ENCODE results near the gene OPCML.

OPCML gene

DNA sequence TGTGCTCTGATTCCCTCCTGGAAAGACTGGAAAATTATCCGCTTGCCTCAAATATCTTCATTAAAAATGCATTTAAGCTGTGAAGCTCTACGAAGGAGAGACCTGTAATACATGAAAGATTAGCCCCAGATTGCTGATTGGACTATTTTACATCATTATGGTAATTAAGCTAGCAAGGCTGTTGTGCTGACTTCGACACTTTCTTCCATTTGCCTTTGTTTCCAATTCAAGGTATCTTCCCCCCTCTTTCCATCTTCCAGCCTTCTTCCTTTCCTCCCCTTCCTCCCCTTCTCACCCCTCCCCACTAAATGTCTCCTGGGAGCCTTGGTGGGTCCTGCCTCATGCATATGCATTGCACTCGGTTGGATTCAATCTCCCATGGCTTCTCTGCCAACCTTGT is 710.8 kb downstream of the OPCML start:
- DNase-seq: no peak

GRCh38 chr11:132821014-132821413 is 711.3 kb downstream of the OPCML start:
- DNase-seq: no peak

DNA sequence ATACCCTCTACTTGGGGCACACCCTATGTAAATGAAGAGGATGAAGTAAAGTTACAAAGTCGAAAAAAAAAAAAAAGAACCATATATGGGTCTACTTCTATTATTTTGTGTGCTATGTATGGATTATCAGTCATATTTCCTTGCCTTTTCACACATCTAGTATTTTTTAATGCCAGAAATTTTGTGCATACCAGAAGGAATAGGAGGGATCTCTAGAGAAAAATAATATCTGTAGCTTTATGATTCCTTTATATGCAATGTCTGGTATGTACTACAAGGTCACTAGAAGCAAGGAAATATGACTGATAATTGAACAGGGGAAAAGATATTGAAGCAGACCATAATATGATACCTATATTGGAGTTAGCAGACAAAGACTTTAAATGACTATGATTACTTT is 713.4 kb downstream of the OPCML start:
- no peak for DNase-seq

GRCh38 chr11:132817387-132817786 is 714.9 kb downstream of the OPCML start:
- no peak for DNase-seq

DNA sequence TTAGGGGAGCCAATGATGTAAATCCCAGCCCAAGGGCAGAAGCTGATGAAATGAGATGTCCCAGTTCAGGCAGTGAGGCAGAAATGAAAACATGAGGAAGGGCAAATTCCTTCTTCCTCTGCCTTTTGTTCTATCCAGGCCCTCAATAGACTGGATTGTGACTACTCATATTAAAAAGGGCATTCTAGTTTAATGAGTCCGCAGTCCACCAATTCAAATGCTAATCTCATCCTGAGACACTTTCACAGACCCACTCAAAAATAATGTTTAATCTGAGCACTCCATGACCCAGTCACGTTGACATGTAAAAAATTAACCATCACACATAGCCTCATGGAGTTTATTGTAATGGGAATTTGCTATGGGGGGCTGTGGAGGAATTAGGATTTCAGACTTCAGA is 717.9 kb downstream of the OPCML start:
- DNase-seq: no peak

DNA sequence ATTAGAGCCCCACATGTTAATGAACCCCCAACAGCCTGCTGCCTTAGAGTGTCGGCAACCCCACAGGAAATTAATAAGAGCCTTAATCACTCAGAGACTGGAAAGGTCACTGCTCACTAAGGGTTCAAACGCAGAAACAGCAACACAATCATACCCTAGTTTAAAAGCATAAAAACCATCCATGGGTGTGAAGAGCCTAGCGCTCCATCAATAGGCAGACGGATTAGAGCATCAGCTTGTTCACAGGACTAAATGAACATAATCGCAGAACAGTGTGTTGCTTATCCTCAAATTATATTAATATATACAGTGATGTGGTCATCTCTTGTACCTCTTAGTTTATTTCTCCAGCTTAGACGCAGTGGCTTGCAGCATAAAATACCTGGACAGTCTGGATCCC is 720.7 kb downstream of the OPCML start:
- no peak for DNase-seq

DNA sequence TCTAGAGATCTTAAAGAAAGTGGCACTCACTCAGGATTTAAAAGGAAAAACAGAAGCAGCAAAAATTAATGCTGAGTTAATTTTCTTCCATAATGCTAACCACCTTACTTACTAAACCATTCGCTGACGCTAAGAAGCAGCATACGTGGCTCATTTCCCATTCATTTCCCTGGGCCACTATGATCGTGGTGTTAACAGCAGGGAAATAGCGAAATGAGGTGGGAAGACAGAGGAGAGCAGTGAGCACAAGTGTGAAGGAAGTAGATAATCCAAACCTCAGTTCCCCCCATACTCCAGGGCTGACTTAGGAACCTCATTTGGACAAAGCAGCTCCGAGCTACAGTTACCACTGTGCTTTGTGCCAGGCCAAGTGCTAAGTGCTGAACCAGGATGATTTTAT is 723.2 kb downstream of the OPCML start:
- no peak for DNase-seq

GRCh38 chr11:132804258-132804657 is 728.0 kb downstream of the OPCML start:
- DNase-seq: no peak

- DNase-seq: no peak
These were observed 728.9 kb downstream of the OPCML start for GRCh38 chr11:132803436-132803835.

DNA sequence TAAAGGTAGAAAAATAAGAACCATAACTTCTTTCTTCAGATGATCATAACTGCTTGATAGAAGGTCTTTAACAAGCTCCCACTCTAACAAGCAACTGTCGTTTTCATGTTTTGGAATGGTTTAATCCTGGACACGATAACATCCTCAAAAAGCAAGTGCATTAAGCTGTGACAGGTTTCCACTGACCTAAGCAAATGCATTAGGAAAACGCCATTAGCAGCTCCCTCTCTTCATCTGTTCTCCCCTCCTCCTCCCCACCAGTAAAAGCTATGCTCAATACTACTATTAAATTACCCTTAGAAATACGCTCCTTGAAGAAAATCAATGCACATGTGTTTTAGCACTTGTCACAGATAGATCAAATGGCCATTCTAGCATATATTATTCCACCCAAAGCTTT is 729.4 kb downstream of the OPCML start:
- DNase-seq: no peak

DNA sequence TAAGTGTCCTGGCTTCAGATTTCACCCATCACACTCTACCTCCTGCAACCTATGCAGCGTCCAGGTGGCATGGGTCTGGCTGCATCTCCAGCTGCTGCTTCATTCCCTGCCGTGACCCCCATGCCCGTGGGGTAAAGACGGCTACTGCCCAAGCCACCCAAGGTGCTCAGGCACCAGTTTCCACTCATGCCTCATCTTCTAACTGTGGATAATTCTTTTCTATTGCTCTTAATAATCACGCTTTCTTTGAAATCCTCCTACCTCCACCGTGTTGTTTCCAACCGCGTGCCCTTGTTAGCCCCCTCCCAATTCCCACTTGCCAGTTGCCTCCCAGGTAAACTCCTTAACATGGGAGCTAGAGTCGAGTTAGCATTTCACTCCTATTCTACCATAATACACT is 738.5 kb downstream of the OPCML start:
- DNase-seq: no peak

- DNase-seq: no peak
These were observed 739.8 kb downstream of the OPCML start for GRCh38 chr11:132792341-132793140.

DNA sequence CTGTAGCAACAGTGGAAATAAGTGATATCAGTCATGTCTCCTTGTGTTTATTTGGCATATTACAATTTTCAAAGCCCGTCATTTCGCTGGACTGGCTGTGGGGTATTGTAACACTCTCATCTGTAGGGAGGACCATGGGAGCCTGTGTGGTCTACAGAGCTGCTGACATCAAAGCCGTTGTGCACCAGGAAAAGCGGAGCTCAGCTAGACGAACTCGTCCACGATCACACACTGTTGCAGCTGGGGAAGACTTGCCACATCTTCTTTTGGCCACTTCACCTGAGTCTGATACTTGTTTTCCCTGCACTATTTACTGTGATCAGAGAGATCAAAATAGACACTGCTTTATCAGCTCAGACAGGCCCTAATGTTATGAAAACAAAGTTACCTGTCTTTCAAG is 741.3 kb downstream of the OPCML start:
- DNase-seq: no peak

DNA sequence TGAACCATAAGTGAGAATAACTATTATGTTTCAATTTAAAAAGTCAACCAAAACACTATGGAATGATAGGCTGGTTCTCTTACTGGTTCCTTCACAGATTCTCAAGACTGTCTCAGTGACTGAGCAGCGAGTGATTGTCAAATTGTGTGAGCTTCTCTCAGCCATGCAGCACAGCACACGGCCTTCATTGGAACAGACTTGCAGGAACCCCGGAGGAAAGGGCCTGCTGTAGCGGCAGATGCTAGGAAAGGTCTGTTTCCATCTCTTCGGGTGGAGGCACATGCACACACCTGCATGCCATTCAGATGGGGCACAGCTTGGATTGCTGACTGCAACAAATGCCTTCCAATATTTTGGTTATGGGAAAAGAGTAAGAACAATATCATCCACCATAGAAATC is 741.8 kb downstream of the OPCML start:
- no peak for DNase-seq

GRCh38 chr11:132788816-132789325 is 743.4 kb downstream of the OPCML start:
- no peak for DNase-seq

GRCh38 chr11:132785878-132786277 is 746.4 kb downstream of the OPCML start:
- DNase-seq: no peak

- DNase-seq: no peak
These were observed 747.9 kb downstream of the OPCML start for GRCh38 chr11:132784441-132784840.

DNA sequence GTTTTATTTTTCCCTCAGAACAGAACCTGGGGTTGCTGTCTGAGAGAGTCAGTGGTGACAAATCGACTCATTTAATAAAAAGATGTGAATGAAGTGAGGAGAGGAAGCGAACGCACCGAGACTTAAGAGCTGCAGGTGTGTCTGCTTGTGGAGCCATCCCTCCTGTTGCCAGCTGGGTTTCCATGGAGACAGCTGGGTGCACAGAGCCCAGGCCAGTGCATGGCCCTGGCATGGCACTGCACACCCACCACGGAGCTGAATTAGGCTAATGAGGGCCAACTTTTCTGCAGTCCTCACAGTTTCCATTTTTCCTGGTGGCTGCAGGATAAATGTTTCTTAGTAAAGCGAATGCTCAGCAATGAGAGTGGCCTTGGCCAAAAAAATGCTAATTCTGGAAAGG is 750.2 kb downstream of the OPCML start:
- no peak for DNase-seq

DNA sequence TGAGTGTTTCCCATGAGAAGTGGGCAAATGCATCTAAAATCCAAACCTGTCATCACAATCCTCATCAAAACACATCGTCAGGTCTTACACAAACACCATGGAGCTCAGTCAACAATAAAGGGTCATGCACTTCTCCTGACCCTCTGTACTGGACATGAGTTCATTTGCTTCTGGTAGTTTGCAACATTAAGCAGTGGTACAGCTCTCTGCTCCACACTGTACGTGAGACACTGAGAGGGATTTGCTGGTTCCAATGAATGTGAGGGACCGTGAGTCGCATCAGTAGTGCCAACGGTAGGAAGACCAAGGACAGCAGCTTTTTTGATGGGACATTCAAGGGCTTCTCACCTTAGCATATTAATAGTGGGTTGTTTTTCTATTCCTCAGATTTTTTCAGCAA is 752.3 kb downstream of the OPCML start:
- no peak for DNase-seq

- DNase-seq: no peak
These were observed 752.8 kb downstream of the OPCML start for GRCh38 chr11:132779497-132779896.

- DNase-seq: no peak
These were observed 755.0 kb downstream of the OPCML start for GRCh38 chr11:132777067-132777975.

- no peak for DNase-seq
These were observed 758.5 kb downstream of the OPCML start for GRCh38 chr11:132773751-132774150.

- no peak for DNase-seq
These were observed 759.4 kb downstream of the OPCML start for GRCh38 chr11:132772703-132773545.

All from NCI-H187 treated with DMSO at 0.1 percent for 48 hours (cell line).